Activated CD4-positive, alpha-beta T cell treated with anti-CD3 and anti-CD28 coated beads, Interleukin-2, Interleukin-4, amounts not matched to agents 100 ng/mL and 50 ng/mL, durations not matched to agents 16 hours and 8 hours (primary cell): ENCODE results near the gene SPHK2.
"Not testable (repeated sequence)": the region's sequence is repeated elsewhere in the genome, so short reads cannot be mapped to it uniquely, and the experiment has no call there.

Source experiments
- DNase-seq: peaks from one replicate; pipeline ENCODE4 v3.0.0-alpha.2; 2020; ENCODE audit warnings: low spot score

Gene SPHK2

DNA sequence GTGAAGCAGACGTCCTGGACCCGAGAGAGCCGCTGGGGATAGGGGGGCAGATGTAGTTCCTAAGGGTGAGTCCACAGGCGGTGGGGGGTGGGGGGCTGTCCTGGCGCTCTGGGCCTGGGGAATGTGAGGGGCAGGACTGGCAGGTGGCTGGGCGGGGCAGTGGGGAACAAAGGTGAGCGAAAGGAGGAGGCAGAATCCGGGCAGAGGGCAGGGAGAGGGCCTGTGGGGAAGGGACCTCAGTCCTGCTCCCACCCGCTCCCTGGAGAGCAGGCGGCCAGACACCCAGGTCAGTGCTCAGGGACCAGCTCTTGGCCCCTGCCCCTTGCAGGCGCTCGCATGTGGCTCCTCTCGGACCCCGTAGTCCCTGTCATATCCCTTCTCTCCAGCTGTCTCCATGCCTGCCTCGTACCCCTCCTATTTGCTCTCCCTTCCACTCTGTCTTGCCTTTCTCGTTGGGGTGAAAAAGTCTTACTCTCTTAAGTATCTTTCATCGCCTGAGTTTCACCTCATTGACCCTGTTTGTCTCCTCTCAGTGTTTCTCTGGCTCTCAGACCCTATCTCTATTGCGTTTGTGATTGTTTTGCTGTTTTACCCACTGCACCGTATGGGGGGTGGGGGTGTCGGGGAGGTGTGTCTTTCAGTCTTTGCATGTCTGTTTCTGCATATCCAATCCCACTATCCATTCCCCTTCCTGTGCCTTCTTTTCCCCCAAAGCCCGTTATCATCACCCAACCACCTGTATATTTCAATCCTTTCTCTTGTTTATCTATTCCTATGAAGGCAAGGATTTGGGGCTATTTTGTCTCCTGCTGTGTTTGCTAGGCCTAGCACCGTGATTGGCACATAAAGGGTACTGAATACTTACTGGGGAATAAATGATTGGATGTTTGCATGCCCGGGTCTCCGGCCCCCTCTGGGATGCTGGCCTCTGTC is 5.8 kb downstream of the SPHK2 start:
- DNase-seq: no peak

DNA sequence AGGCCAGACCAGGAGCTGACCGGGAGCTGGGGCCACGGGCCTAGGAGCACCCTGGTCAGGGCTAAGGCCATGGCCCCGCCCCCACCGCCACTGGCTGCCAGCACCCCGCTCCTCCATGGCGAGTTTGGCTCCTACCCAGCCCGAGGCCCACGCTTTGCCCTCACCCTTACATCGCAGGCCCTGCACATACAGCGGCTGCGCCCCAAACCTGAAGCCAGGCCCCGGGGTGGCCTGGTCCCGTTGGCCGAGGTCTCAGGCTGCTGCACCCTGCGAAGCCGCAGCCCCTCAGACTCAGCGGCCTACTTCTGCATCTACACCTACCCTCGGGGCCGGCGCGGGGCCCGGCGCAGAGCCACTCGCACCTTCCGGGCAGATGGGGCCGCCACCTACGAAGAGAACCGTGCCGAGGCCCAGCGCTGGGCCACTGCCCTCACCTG is 6.6 kb downstream of the SPHK2 start:
- no peak for DNase-seq

DNA sequence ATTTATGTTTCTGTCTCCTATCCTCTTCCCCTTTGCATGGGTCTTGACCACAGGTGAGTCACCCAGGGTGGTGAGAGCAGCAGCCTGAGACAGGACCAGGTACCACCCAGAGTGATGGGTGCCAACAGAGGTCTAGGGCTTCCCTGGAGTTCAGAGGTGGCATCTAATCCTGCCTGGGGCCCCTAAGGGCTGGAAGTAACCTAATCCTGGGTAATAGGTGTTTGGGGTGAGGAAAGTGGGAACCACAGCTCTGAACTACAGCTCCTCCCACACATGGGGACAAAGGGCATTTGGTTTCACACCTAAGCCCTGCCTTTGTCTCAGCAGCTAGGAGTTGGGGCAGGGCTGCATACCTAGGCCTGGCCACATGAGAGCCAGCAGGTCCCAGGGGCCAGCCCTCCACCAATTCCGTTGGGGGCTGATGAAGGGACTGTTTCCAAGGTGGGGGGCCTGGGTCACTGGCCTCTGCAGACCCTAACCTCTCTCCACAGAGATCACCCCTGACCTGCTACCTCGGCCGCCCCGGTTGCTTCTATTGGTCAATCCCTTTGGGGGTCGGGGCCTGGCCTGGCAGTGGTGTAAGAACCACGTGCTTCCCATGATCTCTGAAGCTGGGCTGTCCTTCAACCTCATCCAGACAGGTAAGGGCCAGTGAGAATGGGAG is 8.0 kb downstream of the SPHK2 start:
- no peak for DNase-seq

DNA sequence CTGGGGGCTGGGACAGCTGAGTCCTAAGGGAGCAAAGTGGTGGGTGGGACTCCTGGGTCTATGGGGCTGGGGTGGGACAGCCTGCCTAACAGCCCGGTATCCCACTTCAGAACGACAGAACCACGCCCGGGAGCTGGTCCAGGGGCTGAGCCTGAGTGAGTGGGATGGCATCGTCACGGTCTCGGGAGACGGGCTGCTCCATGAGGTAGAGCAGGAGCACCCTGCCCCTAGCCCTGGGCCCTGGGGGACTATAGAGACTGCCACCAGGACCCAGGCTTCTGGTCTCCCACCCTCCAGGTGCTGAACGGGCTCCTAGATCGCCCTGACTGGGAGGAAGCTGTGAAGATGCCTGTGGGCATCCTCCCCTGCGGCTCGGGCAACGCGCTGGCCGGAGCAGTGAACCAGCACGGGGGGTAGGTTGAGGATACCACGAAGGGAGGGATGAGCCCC is 8.6 kb downstream of the SPHK2 start:
- DNase-seq: no peak

DNA sequence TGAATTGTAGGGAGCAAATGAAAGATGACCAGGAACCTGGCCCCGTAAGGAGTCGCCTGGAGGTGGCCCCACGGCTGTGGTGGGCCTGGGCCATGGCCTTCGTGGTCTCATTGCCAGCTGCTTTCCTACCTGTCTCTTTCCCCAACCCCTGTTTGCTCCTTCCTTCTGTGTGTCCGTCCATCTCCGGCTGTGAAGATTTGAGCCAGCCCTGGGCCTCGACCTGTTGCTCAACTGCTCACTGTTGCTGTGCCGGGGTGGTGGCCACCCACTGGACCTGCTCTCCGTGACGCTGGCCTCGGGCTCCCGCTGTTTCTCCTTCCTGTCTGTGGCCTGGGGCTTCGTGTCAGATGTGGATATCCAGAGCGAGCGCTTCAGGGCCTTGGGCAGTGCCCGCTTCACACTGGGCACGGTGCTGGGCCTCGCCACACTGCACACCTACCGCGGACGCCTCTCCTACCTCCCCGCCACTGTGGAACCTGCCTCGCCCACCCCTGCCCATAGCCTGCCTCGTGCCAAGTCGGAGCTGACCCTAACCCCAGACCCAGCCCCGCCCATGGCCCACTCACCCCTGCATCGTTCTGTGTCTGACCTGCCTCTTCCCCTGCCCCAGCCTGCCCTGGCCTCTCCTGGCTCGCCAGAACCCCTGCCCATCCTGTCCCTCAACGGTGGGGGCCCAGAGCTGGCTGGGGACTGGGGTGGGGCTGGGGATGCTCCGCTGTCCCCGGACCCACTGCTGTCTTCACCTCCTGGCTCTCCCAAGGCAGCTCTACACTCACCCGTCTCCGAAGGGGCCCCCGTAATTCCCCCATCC is 9.4 kb downstream of the SPHK2 start:
- no peak for DNase-seq

DNA sequence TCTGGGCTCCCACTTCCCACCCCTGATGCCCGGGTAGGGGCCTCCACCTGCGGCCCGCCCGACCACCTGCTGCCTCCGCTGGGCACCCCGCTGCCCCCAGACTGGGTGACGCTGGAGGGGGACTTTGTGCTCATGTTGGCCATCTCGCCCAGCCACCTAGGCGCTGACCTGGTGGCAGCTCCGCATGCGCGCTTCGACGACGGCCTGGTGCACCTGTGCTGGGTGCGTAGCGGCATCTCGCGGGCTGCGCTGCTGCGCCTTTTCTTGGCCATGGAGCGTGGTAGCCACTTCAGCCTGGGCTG is 9.9 kb downstream of the SPHK2 start:
- DNase-seq: no peak

DNA sequence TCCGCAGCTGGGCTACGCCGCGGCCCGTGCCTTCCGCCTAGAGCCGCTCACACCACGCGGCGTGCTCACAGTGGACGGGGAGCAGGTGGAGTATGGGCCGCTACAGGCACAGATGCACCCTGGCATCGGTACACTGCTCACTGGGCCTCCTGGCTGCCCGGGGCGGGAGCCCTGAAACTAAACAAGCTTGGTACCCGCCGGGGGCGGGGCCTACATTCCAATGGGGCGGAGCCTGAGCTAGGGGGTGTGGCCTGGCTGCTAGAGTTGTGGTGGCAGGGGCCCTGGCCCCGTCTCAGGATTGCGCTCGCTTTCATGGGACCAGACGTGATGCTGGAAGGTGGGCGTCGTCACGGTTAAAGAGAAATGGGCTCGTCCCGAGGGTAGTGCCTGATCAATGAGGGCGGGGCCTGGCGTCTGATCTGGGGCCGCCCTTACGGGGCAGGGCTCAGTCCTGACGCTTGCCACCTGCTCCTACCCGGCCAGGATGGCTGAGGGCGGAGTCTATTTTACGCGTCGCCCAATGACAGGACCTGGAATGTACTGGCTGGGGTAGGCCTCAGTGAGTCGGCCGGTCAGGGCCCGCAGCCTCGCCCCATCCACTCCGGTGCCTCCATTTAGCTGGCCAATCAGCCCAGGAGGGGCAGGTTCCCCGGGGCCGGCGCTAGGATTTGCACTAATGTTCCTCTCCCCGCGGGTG is 10.4 kb downstream of the SPHK2 start:
- no peak for DNase-seq

DNA sequence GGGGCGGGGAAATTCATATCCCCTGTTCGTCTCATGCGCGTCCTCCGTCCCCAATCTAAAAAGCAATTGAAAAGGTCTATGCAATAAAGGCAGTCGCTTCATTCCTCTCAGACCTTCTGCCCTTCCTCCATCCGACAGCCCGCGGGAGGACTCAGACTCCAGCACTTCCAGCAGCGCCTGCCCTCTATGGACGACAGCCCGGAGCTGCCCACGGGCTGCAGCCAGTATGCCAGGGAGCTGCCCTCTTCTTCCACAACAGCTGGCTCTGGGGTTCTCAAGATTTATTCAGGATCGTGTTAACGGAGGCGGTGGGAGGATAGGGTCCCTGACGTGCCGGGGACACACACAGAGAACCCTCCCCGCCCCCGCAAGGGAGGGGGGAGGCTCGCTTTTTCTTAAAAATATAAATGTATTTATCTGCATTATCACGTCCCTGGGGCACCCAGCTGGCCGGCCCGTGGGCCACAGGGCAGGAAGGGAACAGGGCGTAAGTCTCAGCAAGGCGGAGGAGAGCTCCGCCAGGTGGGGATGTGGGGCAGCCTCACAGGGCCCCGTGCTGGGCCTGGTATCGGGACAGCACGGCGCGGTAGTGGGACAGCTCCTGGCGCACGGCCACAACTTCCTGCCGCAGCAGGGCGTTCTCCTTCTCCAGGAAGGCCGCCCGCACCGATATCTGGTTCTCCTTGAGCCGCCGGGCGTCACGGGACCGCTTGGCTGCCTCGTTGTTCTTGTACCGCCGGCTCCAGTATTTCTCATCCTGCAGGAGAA is 11.2 kb downstream of the SPHK2 start:
- no peak for DNase-seq

DNA sequence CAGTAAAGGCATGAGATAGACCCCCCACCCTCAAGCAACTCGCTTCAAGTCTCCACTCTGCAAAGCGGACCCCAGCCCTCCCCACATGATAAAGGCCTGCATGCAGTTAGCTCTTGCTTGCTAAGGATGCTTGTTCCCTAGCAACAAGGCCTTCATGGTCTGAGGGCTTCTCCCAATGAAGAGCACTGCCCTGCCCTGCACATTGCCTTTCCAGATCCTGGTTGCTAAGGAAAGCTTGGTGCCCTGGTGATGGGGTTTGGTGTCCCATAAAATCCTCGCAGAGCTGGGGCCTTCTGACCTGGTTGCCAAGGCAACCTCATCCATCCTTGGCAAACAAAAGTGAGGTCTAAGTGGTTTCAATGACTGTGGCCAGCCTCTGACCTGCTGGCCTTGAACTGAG is 11.9 kb downstream of the SPHK2 start:
- DNase-seq: no peak

DNA sequence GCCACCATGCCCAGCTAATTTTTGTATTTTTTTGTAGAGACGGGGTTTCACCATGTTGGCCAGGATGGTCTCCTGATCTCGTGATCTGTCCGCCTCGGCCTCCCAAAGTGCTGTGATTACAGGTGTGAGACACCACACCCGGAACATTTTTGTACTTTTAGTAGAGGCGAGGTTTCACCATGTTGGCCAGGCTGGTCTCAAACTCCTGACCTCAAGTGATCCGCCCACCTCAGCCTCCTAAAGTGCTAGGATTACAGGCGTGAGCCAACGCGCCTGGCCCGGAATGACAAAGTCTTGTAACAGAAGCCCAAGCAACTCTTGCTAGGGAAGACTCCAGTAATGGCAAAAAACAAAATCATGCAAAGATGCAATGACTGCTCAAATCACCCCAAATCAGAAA is 13.0 kb downstream of the SPHK2 start:
- not testable (repeated sequence) for DNase-seq

DNA sequence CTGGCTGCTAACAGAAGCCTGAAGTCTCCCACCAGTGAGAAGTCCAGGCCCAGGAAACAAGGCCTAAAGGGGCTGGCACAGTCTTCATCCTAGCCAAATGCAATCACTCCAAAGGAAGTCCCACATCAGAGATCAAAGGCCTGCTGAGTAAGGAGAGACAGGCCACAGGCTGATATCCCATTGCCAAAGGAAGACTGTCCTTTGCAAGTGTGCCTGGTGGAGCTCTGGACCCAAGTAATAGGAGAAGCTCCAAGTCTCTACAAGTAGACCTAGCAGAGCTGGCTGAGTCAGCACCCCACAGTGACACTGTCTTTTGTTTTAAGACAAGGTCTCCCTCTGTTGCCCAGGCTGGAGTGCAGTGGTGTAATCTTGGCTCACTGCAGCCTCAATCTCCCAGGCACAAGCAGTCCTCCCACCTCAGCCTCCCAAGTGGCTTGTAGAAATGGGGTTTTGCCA is 13.4 kb downstream of the SPHK2 start:
- DNase-seq: no peak

DNA sequence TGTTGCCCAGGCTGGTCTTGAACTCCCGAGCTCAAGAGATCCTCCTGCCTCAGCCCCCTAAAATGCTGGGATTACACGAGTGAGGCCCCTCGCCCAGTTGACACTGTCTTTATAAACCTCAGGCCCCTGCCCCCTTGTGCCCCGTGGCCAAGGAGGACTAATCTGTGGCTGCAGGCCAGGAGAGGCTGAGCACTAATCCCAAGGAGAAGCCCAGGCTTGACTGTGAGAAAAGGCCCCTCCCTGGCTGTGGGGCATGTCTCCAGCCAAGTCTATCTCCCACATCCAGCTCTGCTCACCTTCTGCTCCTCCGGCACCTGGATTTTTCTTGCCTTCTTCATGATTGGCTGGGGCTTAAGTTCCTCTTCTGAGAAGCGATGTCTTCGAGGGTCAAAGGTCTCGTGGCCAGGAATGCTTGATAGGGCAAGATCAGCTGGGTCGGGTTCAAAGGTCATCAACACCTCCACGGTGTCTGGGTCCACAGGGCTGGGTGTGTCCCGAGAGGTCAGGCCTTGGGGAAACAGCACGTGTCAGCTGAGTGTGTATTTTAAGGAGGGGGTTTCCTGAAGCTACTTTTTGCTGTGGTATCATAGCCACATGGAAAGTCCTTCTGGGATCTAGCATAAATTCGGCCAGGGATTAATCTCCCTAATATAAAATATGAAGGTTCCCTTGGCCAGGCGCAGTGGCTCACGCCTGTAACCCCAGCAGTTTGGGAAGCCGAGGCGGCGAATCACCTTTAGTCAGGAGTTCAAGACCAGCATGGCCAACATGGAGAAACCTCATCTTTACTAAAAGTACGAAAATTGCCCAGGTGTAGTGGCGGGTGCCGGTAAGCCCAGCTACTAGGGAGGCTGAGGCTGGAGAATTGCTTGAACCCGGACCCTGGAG is 14.1 kb downstream of the SPHK2 start:
- no peak for DNase-seq

DNA sequence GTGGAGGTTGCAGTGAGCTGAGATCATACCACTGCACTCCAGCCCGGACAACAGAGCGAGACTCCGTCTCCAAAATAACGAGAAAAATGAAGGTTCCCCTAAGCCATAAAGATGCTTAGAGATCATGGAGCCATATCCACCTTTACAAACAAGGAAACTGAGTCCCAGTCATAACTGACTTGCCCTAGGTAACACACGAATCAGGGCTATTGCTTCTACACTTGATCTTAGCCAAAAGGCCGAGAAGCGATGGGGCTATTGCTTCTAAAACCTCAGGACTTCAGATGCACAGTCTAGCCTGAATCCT is 14.7 kb downstream of the SPHK2 start:
- no peak for DNase-seq

DNA sequence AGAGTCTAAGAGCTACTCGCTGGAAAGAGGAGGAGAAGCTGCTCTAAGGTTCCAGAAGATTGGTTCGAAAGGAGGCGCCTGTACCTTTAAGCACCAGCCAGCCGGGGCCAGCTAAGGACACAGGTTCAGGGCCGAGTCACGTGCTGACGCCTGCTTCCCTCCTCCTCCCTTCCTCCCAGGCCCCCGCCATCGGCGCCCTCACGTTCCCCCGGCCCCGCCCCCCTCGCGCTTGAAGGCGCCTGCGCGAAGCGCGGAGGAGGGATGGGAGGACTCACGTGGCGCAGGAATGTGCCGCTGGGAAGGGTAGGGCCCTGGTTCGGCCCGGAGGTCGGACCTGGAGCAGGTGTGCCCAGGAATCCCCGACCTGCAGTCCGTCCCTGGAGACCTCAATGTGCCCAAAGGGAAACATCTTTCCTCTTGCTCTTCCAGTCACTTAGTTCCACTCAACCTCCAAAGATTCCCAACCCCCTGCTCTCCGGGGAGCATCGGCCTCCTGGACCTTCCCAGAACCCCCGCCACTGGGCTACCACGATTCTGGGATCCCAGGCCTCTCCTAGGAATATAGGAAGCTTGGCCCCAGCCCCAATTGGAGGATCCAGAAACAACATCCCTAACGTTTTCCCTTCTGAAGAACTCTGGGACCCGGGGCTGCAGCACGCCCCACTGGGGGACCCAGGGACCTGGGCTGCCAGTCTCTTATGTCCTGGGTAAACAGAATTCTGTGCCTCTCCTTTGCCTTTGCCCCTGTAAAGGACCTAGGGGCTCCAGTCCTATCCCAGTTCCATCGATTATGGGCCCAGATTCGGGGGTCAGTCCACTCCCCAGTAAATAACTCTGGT is 15.3 kb downstream of the SPHK2 start:
- peak; percentile 93 for DNase-seq

DNA sequence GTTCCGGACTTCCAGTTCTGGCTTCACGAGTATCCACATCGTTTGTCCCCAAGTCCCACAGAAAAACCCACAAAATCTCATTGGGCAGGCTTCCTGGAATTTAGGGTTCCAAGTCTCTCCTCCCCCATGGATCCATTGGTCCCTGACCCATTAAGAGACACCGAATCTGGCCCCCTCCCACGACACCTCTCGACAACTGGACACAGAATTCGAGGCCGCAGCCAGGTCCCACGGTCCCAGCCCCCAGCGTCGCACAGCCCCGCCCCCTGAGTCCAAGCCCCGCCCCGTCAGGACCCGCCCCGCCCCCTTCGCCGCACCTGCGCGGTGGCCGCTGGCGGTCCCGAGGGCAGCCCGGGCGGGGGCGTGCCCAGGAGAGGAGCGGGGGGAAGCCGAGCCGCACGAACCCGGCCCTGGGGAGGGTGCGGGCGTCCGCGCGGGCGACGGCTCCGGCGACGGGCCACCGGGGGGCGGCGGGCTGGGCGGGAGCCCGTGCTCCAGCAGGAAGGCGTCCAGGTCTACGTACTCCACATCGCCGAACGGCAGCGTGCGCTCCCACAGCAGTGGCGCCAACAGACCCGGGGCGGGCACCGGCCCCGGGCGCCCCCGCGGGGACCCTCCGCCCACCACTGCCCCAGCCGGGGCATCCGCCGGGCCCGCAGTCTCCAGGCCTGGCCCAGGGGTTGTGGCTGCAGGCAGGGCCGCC is 16.1 kb downstream of the SPHK2 start:
- DNase-seq: peak; percentile 67

DNA sequence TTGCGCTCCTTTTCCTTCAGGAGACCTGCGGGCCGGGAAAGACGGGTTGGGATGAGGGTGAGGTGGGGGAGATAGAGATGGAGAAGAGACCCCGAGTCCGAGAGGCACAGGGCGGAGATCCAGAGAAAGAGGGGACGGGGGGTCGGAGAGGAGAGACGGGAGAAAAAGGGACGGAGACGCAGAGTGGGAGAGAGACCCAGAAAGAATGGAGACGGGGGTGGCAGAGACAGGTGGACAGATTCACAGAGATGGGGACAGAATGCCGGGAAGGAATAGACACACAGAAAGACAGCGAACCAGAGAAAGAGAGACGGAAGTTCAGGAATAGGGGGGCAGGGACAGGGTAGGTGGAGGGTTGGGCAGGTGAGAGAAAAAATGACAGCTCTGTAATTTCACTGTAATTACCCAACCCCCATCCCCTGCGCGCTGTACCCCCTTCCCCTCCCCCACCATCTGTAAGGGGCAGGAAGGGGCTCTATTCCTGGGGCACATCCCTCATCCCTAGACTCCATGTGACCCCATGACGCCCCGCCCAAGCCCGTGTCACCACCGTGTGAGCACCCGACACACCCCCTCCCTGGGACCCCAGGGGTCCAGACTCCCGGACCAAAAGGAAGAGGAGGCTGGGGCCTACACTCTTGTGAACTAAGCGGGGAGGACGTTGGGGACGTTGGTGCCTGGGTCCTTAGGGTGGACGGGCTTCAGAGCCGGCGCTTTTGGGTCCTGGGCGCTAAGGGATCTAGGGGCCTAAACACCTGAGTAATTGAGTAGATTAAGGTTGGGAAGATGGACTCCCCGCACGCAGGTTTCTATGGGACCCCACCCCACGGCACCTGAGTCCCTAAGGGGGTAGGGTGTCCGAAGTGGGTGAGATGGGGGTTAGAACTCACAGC is 16.9 kb downstream of the SPHK2 start:
- no peak for DNase-seq

DNA sequence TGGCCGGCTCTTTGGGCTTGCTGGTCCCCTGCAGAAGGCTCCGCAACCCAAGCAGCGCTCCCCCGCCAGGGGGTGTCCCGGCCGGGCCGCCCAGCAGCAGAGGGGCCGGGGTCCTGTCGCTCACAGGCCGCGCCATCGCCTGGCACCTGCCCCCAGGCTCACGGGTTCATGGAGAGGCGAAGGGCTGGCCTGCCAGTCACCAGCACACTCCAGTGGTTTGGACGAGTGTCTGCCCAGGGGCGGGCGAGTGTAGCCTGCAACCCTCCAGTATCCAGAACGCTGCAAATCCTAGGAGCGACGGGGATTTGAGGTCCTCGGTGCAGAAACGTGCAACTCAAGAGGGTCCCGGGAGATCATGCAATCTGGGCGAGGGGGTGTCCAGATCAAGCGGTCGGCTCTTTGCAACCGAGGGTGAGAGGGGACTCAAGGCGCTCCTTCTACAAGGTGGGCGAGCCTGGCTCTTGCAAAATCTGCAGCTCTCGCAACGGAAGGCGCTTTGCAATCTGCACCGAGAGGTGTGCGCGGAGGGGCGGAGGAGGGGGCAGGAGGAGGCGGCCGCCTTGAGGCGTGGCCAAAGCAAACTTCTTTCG is 17.6 kb downstream of the SPHK2 start, which contains the start of gene DBP:
TSS of gene DBP (minus strand) at position 521 of the 590 bp plus-strand sequence. CDS start at position 136, 385 bp downstream.
- DNase-seq: no peak
